ENCODE data around the gene AK9. TPM values are rescaled to one million over a fixed set of nuclear protein-coding genes. Genes with fewer than 3 reads are reported as not detected.
"Not testable (repeated sequence)": the region's sequence is repeated elsewhere in the genome, so short reads cannot be mapped to it uniquely, and the experiment has no call there.

The AK9 gene
- total RNA-seq, 4 donors from 2014 or later = 4.1 to 10.3 (median 6.4) TPM

DNA sequence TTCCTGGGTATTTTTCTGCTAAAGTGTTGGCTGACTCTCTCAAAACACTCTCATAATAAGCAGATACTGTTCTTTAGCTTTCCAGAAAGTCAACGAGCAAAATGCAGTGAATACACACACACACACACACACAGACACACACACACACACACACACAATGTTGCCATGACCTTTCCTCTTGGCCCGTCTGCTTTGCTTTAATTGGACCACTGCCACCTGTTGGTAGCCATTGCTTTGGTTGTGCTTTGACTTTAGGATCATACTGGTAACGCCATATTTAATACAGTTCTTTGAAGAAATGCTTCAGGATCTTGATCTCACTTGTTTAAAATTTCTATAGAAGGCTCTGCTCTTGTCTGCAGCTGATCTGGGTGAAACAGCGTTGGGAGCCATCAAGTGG, 4.5 kb upstream of the AK9 start:
- TF ChIP-seq, protein P1, sequence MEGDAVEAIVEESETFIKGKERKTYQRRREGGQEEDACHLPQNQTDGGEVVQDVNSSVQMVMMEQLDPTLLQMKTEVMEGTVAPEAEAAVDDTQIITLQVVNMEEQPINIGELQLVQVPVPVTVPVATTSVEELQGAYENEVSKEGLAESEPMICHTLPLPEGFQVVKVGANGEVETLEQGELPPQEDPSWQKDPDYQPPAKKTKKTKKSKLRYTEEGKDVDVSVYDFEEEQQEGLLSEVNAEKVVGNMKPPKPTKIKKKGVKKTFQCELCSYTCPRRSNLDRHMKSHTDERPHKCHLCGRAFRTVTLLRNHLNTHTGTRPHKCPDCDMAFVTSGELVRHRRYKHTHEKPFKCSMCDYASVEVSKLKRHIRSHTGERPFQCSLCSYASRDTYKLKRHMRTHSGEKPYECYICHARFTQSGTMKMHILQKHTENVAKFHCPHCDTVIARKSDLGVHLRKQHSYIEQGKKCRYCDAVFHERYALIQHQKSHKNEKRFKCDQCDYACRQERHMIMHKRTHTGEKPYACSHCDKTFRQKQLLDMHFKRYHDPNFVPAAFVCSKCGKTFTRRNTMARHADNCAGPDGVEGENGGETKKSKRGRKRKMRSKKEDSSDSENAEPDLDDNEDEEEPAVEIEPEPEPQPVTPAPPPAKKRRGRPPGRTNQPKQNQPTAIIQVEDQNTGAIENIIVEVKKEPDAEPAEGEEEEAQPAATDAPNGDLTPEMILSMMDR (IDR thresholded peaks at IDR 0.05) = no peak
- TF ChIP-seq POLR2A (IDR thresholded peaks at IDR 0.05) = no peak
- no peak for DNase-seq (ENCODE audit: low spot score in 2 of 2)
- 77 to 80% methylated on average over 4 of the region's 4 CpGs for WGBS, 2 donors
- H3K4me3 ChIP-seq (ENCODE audit: low read depth, poor library complexity, severe bottlenecking) = no peak overlapping the region
- intact Hi-C loops (cut with DNase I; ENCODE audit: low total_unique reads) = no loop called here

DNA sequence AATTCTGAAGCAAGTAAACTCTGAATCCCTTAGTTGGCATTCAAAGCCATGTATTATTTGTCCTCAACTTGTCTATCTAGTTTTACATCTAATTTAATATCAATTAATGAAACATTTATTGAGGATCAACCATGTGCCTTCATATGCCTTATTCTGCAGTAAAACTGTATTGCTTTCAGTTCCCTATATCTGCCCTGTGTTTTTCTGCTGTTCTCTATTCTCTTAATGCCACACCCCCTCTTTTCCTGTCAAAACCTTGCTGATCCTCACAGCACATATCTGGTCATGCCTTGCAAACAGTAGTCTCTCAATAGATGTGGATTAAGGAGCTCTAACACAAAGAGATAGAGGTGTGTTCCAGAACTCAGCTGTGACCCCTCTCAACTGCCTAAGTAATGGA, 2.1 kb upstream of the AK9 start:
- TF ChIP-seq POLR2A (IDR thresholded peaks at IDR 0.05) = no peak
- TF ChIP-seq, protein P1 (IDR thresholded peaks at IDR 0.05) = no peak
- no peak for DNase-seq (ENCODE audit: low spot score in 2 of 2)
- intact Hi-C loops (cut with DNase I; ENCODE audit: low total_unique reads) = no loop called here
- no peak overlapping the region for H3K4me3 ChIP-seq (ENCODE audit: low read depth, poor library complexity, severe bottlenecking)

DNA sequence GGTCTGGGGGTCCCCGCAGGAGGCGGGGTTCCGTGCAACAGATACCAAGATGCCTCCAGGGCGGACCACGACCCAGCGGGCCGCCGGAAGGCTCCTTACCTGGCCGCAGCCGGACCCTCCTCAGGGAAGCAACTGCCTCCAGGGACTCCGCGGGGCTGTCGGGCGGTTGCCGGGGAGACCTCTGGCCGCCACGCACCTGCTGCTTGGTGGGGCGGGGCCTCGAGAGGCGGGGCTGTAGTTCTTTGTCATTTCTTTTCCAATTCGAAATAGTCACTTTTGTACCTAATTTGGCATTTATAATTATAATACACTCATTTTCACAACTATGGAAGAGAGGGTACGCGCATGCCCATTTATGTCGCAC, 647 bp downstream of the AK9 start:
- WGBS, 2 donors = 1% methylated on average over 24 of the region's 24 CpGs
- DNase-seq (ENCODE audit: low spot score in 2 of 2) = peak in 1 of 2 donors; percentile 91
- H3K4me3 ChIP-seq (ENCODE audit: low read depth, poor library complexity, severe bottlenecking) = peak overlapping the region; percentile 80
- intact Hi-C loops (cut with DNase I; ENCODE audit: low total_unique reads) = no loop called here
- no peak for TF ChIP-seq POLR2A (IDR thresholded peaks at IDR 0.05)
- TF ChIP-seq, protein P1 (IDR thresholded peaks at IDR 0.05) = no peak

DNA sequence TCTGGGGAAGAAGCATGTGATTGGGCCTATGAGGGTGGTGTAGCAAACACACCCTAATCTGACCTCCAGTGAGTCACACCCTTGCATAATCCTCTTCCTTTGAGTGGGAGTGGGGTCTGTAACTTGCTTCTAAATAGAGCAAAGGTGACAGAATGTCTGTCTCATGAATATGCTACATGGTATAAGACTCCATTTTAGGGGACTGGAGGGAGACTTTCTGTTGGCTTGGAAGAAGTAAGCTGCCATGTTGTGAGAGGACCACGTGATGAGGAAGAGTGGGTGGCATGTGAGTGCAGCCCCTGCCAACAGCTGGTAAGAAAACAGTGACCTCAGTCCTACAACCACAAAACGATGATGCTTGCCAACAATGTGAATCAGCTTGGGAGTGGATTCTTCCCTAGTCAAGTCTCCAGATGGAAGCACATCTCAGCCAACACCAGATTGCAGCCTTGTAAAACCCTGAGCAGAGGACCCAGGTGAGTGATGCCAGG, 3.7 kb downstream of the AK9 start:
- 17 to 21% methylated on average over 2 of the region's 2 CpGs for WGBS, 2 donors
- H3K4me3 ChIP-seq (ENCODE audit: low read depth, poor library complexity, severe bottlenecking) = no peak overlapping the region
- peak in 1 of 2 donors; percentile 34 for DNase-seq (ENCODE audit: low spot score in 2 of 2)
- intact Hi-C loops (cut with DNase I; ENCODE audit: low total_unique reads) = no loop called here
- no peak for TF ChIP-seq POLR2A (IDR thresholded peaks at IDR 0.05)
- TF ChIP-seq, protein P1 (IDR thresholded peaks at IDR 0.05) = no peak

DNA sequence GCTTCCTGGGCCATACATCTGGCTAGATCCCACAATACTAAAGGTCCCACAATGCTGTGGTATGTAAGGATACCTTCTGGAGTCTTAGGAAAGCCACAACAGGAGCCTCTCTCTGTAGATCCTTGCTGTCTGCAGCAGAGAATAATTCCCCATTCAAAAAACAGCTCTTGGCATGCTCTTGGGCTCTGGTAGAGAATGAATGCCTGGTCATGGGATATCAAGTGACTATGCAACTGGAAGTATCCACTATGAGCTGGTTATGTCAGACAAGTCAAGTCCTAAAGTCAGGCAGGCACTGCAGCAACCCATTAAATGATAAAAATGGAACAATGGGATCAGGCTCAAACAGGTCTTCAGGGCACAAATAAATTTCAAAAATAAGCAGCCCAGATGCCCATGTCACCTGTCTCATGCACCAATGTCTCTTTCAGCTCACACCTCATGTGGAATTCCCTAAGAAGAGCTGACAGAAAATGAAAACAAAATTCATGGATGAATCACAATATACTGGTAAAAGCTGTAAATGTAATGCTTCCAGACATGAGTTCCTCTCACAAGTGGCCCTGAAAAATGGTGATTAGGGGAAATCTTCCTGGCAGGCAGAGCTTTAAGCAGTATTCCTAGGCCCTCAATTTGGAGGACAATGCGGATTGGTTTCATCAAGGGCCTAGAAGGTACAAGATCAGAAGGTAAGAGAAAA, 4.3 kb downstream of the AK9 start:
- no peak overlapping the region for H3K4me3 ChIP-seq (ENCODE audit: low read depth, poor library complexity, severe bottlenecking)
- intact Hi-C loops (cut with DNase I; ENCODE audit: low total_unique reads) = no loop called here
- TF ChIP-seq, protein P1 (IDR thresholded peaks at IDR 0.05) = no peak
- no peak for TF ChIP-seq POLR2A (IDR thresholded peaks at IDR 0.05)
- DNase-seq (ENCODE audit: low spot score in 2 of 2) = no peak
- WGBS, 2 donors = 92 to 96% methylated on average over 1 of the region's 1 CpG

DNA sequence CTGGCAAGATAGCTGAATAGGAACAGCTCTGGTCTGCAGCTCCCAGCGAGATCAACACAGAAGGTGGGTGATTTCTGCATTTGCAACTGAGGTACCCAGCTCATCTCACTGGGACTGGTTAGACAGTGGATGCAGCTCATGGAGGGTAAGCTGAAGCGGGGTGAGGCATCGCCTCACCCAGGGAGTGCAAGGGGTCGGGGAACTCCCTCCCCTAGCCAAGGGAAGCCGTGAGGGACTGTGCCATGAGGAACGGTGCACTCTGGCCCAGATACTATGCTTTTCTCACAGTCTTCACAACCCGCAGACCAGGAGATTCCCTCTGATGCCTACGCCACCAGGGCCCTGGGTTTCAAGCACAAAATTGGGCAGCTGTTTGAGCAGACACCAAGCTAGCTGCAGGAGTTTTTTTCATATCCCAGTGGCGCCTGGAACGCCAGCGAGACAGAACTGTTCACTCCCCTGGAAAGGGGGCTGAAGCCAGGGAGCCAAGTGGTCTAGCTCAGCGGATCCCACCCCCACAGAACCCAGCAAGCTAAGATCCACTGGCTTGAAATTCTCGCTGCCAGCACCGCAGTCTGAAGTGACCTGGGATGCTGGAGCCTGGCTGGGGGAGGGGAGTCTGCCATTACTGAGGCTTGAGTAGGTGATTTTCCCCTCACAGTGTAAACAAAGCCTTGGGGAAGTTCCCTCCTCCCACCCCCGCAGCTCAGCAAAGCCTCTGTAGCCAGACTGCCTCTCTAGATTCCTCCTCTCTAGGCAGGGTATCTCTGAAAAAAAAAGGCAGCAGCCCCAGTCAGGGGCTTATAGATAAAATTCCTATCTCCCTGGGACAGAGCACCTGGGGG, 12.1 kb downstream of the AK9 start:
- 78 to 87% methylated on average over 11 to 15 of the region's 15 CpGs for WGBS, 2 donors
- H3K4me3 ChIP-seq (ENCODE audit: low read depth, poor library complexity, severe bottlenecking); DNase-seq (ENCODE audit: low spot score in 2 of 2): not testable (repeated sequence)
- intact Hi-C loops (cut with DNase I; ENCODE audit: low total_unique reads) = loop anchor here (10.0 kb wide), 1 partner anchor 164 kb away; no protein-coding TSS in a partner anchor

Data from lower leg skin (tissue), 4 donors.